Left ventricle myocardium inferior (tissue), 1 donor: ENCODE results near the gene SYT14. TPM values are rescaled to one million over a fixed set of nuclear protein-coding genes. Genes with fewer than 3 reads are reported as not detected.

Experiments
- DNase-seq: peaks from one replicate; pipeline ENCODE4 v3.0.0-alpha.2; 2020
- H3K27ac ChIP-seq: fragments of 200-600 bp; replicated peaks from 2 replicates; pipeline ENCODE4 v1.8.0; 2021
- H3K27me3 ChIP-seq: fragments of 200-600 bp; 2 replicates; pipeline ENCODE4 v1.8.0; 2021; ENCODE audit warnings: low read depth
- H3K36me3 ChIP-seq: fragments of 200-600 bp; 2 replicates; pipeline ENCODE4 v1.8.0; 2021
- H3K4me1 ChIP-seq: fragments of 200-600 bp; 2 replicates; pipeline ENCODE4 v1.8.0; 2021
- H3K4me3 ChIP-seq: fragments of 200-600 bp; 2 replicates; pipeline ENCODE4 v1.8.0; 2021; ENCODE audit warnings: mild to moderate bottlenecking, moderate library complexity
- H3K9me3 ChIP-seq: fragments of 200-600 bp; replicated peaks from 2 replicates; pipeline ENCODE4 v1.8.0; 2021
- CTCF ChIP-seq: fragments of 200-600 bp; IDR thresholded peaks from 2 replicates; pipeline ENCODE4 v1.8.0; 2021; ENCODE audit warnings: antibody characterized with exemption, mild to moderate bottlenecking, borderline replicate concordance
- intact Hi-C: fragments of 100-400 bp; cut with micrococcal nuclease; formaldehyde crosslinking; loops from one replicate; pipeline ENCODE4 v1.11.0; 2022
- total RNA-seq: library from RNA; stranded (reverse); fragmentation: NEBNext Ultra II Directional; extraction: Animal tissue kit (Norgen Biotek cat#: 25700); gene quantifications from one replicate; pipeline ENCODE4 v1.2.1, GENCODE V29; 2021
- donor health status: DM: no; HTN: yes; CAD: no; lungs with severe emphysema.

SYT14 gene
- total RNA-seq, 1 donor from 2014 or later, result not detected

- no peak for DNase-seq
- no peaks in the 10 kb centered on the region for H3K4me1 ChIP-seq
- intact Hi-C loops, result no loop called here
- H3K27me3 ChIP-seq, result no peaks in the 10 kb centered on the region
- H3K9me3 ChIP-seq, result no peaks in the 10 kb centered on the region
- no peak overlapping the region for H3K4me3 ChIP-seq
- no peaks in the 10 kb centered on the region for H3K36me3 ChIP-seq
- no peak overlapping the region for H3K27ac ChIP-seq
- TF ChIP-seq CTCF, result no peak
These were observed 136.9 kb downstream of the SYT14 start for GRCh38 chr1:210074904-210075303.

- H3K4me3 ChIP-seq, result no peak overlapping the region
- no peaks in the 10 kb centered on the region for H3K9me3 ChIP-seq
- H3K4me1 ChIP-seq, result no peaks in the 10 kb centered on the region
- no peak for DNase-seq
- no peaks in the 10 kb centered on the region for H3K27me3 ChIP-seq
- H3K36me3 ChIP-seq, result no peaks in the 10 kb centered on the region
- no peak overlapping the region for H3K27ac ChIP-seq
- TF ChIP-seq CTCF, result no peak
- intact Hi-C loops, result no loop called here
These were observed 138.6 kb downstream of the SYT14 start for GRCh38 chr1:210076620-210077019.

- DNase-seq, result no peak
These were observed 143.5 kb downstream of the SYT14 start for GRCh38 chr1:210081494-210081893.

GRCh38 chr1:210085359-210085758, 147.3 kb downstream of the SYT14 start:
- Histone ChIP-seq H3K27ac (no peak overlapping the region), H3K9me3 (peaks cover 3% of the 10 kb centered on the region), H3K36me3 (no peaks in the 10 kb centered on the region), H3K4me1 (no peaks in the 10 kb centered on the region), H3K4me3 (no peak overlapping the region), H3K27me3 (no peaks in the 10 kb centered on the region)
- intact Hi-C loops, result no loop called here
- no peak for DNase-seq
- no peak for TF ChIP-seq CTCF

More at GRCh38 chr1:210081494-210081893, 143.5 kb downstream of the SYT14 start:
- no peaks in the 10 kb centered on the region for H3K9me3 ChIP-seq
- no peaks in the 10 kb centered on the region for H3K27me3 ChIP-seq
- no peak overlapping the region for H3K4me3 ChIP-seq
- H3K4me1 ChIP-seq, result no peaks in the 10 kb centered on the region
- no peaks in the 10 kb centered on the region for H3K36me3 ChIP-seq
- intact Hi-C loops, result no loop called here
- no peak overlapping the region for H3K27ac ChIP-seq
- no peak for TF ChIP-seq CTCF

GRCh38 chr1:210087058-210087457, 149.0 kb downstream of the SYT14 start:
- H3K4me1 ChIP-seq, result no peaks in the 10 kb centered on the region
- H3K9me3 ChIP-seq, result peaks cover 3% of the 10 kb centered on the region
- peaks cover 4% of the 10 kb centered on the region for H3K27me3 ChIP-seq
- no peak overlapping the region for H3K27ac ChIP-seq
- DNase-seq, result no peak
- intact Hi-C loops, result no loop called here
- no peaks in the 10 kb centered on the region for H3K36me3 ChIP-seq
- no peak overlapping the region for H3K4me3 ChIP-seq
- no peak for TF ChIP-seq CTCF

GRCh38 chr1:210089855-210090254, 151.8 kb downstream of the SYT14 start:
- no peak for DNase-seq
- Histone ChIP-seq H3K4me1 (no peaks in the 10 kb centered on the region), H3K27me3 (peaks cover 4% of the 10 kb centered on the region), H3K4me3 (no peak overlapping the region), H3K36me3 (no peaks in the 10 kb centered on the region), H3K9me3 (peaks cover 3% of the 10 kb centered on the region), H3K27ac (no peak overlapping the region)
- intact Hi-C loops, result no loop called here
- no peak for TF ChIP-seq CTCF
